HK-2 (cell line): ENCODE results near the gene NXPH4.
A peak's percentile ranks its signal among the peaks of the same experiment; 100 is the strongest.

Experiments
- DNase-seq: peaks from one replicate; pipeline ENCODE4 v3.0.0-alpha.2; 2018; ENCODE audit not compliant: unreplicated experiment

NXPH4 gene

DNA sequence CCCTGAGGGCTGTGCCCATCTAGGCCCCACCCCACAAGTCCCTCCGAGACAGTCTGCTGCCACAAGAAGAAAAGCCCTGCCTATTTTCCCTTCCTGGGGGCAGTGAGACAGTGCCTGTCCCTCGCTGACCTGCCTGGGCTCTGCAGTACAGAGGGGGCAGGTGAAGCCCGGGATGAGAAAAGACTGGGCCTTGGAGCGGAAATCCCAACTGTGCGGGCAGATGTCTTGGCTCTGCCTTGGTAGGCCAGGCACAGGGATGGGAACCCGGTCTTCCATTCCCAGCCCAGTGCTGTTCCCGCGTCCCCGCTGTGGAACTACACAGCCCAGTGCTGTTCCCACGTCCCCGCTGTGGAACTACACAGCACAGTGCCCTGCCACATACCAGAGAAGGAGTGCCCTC is 12.8 kb upstream of the NXPH4 start:
- no peak for DNase-seq

DNA sequence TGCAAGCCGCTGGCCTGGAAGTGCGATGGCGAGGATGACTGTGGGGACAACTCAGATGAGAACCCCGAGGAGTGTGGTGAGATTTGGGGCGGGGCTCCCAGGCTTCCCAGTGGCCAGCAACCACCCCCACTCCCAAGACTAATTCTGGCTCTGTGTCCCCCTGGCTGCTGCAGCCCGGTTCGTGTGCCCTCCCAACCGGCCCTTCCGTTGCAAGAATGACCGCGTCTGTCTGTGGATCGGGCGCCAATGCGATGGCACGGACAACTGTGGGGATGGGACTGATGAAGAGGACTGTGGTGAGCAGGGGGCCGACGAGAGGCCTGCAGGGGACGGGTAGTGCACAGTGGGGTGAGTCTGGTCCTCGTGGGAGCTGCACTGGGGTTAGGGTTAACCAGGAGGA is 12.1 kb upstream of the NXPH4 start:
- DNase-seq, result no peak

DNA sequence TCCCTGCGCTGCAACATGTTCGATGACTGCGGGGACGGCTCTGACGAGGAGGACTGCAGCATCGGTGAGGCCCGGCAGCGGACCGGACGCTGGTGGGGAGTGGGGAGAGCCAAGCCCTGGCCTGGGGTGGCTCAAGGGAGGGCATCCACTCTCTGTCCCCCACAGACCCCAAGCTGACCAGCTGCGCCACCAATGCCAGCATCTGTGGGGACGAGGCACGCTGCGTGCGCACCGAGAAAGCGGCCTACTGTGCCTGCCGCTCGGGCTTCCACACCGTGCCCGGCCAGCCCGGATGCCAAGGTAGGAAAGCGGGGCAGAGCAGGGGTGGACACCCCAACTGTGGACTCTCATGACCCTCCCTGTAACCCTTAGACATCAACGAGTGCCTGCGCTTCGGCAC is 11.4 kb upstream of the NXPH4 start:
- no peak for DNase-seq

DNA sequence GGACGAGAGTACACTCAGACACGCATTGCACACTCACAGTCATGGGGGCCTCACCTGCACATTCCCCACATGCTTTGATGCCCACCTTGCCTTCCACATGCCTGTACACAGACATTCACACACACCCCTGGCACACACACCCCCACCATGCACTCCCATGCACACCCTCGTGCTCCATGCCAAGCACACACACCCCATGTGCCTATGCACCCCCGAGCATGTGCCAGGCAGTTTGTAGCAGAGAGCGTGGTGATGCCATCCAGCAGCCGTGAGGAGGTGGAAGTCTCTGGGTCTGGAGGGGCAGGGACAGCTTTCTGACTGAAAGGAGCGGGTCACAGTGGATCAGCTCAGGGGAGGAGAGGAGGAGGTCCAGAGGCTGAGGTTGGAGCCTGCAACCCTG is 10.7 kb upstream of the NXPH4 start:
- DNase-seq, result no peak

DNA sequence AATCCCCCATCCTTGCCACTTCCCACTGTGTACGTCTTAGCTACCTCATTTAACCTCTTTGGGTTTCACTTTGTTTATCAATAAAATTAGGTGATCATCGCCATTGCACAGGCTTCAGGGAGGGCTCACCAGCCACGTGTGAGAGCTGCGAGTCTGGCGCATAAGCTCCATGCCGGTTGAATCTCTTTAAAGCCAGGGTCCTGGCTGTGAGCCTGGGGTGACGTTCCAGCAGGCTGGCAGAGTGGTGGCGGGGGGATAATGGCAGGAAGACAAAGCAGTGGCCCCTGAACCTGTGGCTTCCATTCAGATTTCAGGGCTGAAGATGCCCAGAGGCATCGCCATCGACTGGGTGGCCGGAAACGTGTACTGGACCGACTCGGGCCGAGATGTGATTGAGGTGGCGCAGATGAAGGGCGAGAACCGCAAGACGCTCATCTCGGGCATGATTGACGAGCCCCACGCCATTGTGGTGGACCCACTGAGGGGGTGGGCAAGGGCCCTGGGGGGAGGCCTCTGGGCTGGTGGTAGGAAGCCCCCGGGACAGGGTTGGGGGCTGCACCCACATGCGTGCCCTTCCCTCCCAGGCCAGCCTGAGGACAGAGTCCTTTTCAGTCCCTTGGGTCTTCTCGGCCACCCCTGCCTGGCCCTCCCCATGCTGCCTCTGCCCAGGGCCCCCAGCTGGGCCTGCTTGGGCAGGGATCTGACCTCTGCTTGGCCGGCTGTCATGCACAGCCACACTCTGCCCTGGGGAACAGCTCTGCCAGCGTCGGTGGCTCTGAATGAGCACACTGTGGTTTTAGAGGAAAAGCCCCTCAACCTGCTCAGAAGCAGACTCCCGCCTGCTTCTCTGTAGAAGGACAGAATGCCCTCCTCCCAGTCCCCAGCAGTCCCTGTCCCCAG is 8.6 kb upstream of the NXPH4 start:
- DNase-seq, result no peak

DNA sequence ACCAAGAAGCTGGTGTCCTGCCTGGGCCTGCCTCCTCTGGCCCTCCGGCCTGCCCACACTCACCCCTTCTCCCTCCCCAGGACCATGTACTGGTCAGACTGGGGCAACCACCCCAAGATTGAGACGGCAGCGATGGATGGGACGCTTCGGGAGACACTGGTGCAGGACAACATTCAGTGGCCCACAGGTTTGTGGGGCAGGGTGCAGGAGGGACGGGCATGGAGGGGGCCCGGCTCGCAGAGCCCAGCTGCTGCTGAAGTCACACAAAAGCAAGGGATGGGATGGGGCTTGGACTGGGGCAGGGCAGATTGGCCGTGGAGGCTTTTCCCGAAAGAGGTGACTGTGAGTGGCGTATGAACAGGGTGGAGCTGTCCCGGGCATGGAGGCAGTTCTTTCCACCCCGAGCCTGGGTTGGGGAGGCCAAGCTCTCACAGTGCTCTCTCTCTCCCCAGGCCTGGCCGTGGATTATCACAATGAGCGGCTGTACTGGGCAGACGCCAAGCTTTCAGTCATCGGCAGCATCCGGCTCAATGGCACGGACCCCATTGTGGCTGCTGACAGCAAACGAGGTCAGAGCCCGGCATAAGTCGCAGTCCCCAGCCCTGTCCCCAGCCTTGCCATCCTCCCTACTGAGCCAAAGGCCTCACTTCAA is 7.8 kb upstream of the NXPH4 start:
- no peak for DNase-seq

DNA sequence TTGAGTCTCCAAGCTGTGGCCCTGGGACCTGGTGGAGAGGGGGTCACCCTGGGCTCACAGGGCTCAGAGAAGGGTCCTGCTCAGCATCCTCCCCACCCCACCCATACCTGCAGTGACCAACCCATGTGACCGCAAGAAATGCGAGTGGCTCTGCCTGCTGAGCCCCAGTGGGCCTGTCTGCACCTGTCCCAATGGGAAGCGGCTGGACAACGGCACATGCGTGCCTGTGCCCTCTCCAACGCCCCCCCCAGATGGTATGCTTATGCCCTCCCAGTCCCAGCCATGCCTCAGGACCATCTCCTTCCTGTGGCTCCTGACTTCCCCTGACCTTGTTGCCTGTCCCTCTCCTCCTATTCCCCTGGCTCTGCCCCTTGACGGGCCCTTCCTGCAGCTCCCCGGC is 6.7 kb upstream of the NXPH4 start:
- no peak for DNase-seq

DNA sequence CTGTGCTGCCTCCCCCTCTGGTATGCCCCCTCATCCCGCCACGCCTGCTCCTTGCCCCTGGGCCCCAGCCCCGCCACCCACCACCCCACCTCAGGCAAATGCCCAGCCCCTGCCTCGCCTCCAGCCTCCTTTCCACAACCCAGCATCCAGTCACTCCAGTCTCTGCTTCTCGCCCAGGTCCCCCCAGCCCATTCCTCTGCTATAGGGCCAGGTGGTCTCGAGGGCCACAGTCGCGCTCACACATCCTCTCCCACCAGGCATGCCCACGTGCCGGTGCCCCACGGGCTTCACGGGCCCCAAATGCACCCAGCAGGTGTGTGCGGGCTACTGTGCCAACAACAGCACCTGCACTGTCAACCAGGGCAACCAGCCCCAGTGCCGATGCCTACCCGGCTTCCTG is 6.1 kb upstream of the NXPH4 start:
- DNase-seq, result no peak

DNA sequence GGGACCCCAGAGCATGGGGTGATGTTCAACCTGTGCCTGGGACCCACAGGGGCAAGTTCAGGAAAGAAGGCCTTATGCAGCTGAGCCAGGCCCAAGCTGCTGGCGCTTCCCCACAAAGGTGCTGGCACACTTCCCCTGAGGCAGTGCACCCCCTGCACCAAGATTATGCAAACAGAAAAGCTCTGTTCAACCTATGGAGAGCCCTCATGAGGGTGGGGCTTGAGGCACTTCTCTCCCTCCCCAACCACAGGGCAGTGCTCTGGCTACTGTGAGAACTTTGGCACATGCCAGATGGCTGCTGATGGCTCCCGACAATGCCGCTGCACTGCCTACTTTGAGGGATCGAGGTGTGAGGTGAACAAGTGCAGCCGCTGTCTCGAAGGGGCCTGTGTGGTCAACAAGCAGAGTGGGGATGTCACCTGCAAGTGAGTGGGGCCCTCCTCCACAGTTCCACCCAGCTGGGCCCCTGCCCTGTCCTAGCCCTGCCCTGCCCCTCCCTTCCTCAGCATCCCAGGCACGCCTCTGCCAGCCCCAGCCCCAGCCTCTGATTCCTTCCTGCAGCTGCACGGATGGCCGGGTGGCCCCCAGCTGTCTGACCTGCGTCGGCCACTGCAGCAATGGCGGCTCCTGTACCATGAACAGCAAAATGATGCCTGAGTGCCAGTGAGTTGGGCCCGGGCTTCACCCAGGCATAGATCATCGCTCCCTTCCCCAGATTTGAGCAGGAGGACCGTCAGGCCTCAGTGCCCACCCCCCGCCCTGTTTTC is 5.5 kb upstream of the NXPH4 start:
- DNase-seq, result no peak

DNA sequence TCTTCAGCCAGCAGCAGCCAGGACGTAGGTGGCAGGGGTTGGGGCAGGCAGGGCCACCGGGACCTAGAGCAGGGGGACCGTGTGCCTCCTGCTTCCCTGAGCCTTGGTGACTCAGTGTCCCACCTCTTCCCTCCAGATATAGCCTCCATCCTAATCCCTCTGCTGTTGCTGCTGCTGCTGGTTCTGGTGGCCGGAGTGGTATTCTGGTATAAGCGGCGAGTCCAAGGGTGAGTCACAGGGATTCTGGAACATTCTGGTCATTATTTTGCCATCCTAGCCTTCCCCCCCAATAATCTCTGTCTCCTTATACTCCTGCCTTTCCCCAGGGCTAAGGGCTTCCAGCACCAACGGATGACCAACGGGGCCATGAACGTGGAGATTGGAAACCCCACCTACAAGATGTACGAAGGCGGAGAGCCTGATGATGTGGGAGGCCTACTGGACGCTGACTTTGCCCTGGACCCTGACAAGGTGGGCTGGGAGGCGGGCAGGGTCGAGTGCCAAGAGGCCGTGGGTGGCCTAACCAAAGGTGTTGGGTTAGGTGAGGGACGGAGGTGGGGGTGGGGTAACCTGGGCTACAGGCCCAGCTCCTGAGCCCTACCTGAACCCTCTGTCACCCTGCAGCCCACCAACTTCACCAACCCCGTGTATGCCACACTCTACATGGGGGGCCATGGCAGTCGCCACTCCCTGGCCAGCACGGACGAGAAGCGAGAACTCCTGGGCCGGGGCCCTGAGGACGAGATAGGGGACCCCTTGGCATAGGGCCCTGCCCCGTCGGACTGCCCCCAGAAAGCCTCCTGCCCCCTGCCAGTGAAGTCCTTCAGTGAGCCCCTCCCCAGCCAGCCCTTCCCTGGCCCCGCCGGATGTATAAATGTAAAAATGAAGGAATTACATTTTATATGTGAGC is 4.5 kb upstream of the NXPH4 start:
- DNase-seq, result no peak

DNA sequence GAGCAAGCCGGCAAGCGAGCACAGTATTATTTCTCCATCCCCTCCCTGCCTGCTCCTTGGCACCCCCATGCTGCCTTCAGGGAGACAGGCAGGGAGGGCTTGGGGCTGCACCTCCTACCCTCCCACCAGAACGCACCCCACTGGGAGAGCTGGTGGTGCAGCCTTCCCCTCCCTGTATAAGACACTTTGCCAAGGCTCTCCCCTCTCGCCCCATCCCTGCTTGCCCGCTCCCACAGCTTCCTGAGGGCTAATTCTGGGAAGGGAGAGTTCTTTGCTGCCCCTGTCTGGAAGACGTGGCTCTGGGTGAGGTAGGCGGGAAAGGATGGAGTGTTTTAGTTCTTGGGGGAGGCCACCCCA is 3.9 kb upstream of the NXPH4 start:
- no peak for DNase-seq

DNA sequence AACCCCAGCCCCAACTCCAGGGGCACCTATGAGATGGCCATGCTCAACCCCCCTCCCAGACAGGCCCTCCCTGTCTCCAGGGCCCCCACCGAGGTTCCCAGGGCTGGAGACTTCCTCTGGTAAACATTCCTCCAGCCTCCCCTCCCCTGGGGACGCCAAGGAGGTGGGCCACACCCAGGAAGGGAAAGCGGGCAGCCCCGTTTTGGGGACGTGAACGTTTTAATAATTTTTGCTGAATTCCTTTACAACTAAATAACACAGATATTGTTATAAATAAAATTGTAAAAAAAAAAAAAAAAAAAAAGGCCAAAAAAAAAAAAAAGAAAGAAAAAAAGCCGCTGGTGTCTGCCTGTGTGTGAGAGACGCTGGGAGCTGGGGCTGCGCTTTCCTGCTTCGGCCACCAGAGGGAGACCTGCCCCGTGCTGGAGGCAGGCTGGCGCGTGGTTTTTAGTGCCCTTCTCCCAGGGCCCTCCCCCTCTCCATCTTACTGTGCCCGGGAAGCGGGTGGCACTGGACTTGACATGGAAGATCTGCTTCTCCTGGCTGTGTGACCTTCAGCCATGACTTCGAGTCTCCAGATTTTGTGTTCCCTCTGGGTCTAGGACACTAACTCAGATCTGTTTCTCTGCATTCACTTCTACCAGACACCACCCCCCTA is 3.4 kb upstream of the NXPH4 start:
- DNase-seq, result peak; percentile 91

DNA sequence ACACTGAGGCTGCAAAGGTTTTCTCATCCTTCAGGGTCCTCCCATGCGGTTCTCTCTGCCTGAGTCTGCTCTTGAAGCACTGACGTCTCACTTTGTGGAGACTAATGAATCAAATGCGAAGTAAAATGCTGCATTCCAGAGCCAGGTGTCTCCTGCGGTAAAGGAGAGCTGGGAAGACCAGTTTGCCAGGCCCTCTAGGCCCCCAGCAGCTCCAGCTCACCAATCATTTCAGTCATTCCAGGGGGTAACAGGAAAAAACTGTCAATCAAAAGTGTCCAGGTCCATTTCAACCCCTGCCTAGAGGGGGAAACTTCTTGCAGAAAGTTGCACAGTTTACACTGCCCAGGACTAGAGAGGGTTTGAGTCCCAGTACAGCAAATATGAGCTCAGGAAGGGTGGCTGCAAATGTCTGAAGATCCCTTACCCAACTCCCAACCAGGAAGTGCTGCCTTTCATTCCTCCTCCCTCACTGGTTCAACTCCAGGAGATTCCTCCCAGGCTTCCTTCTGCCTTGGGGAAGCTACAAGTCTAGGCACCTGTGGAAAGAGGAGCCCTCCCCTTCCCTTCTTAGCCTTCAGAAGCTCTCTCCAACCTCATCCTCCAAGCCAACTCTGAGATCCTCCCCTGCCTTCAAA is 2.7 kb upstream of the NXPH4 start:
- DNase-seq, result no peak

DNA sequence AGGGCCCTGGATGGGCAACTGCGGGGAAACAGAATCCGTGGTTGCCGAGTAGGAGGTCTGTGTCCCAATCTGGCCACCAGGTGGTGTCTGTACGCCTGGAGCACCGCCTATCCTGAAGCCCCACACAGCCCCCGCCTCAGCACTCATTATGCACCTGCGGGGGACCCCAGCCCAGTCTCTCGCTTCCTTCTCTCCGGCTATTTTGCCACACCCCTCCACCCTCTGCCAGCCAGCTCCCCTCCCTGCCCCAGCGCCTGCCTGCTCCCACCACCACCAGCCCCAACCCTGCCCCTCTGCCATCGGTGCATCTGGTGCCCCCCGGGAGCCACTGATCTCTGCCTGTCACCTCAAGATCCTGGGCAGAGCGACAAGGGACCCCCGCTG is 2.2 kb upstream of the NXPH4 start:
- peak; percentile 73 for DNase-seq

DNA sequence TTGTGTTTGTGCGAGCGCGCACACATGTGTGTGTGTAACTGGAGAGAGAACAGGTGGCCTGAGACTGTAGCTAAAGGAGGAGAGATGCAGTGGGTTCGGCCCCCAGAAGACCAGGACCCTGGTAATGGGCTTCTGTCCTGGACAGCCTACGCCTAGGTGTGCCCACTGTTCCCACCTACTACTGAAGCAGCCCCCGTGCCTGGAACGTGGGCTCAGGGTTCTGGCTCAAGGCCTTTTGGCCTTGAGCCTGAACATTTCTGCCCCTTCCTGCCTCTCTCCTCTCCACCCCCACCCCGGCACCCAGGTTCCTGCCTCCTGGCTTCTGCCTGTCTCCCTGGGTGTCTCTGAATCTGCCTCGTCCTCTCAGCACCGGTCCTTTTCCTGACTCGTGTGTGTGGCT is 1.5 kb upstream of the NXPH4 start:
- no peak for DNase-seq

DNA sequence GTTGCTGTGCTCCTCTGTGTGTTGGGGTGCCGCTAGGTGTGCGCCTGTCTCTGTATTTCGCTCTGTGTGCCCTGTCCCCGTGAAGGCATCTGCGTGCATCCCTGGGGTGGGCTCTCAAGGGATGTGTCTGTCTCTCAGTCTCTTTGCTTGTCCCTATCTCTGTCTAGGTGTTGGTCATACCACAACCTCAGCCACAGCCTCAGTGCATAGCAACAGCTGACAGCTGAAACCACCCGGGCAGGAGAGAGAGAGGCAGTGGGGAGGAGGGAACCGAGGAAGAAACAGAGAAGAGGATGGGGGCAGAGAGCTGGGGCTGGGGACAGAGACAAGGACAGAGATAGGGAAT is 953 bp upstream of the NXPH4 start:
- DNase-seq, result no peak

DNA sequence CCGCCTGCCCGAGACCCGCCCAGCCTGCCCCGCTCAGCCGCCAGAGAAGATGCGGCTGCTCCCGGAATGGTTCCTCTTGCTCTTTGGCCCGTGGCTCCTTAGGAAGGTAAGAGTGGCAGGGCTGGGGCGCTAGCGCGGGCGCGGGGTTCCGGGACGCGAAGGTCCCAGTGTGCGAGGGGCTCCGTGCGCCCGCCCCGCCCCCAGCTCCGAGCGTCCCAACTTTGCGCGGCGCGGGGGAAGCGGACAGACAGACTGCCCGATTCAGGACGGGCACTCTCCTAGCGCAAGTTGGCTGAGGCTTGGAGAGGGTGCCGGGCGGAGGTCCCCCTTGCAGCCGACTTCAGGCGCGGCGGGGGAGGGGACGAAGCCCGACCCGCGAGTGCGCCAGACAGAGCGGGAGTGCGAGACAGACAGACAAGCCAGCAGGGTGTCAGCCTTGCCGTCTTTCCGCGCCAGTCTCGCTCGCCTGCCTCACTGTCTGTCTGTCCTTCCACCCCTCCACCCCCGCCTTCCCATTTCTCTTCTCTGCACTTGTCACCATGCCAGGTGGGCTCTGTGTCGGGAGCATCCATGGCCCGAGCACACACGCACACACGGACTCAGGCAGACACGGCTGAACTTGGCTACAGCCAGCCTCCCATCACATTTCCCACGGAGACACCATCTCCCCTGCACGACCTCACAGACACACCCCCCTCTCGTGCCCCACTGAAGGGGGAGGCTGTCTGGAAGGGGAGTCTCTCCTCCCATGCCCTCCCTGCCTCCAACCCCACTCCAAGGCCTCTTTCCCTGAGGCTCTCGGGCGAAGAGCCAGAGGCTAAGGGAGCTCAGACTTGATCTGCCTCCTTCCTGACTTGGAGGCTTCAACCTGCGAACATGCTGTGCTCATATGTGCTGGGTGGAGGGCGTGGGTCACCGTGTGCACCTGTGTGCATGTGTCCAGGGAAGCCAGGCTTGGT is 606 bp downstream of the NXPH4 start:
- DNase-seq, result no peak

DNA sequence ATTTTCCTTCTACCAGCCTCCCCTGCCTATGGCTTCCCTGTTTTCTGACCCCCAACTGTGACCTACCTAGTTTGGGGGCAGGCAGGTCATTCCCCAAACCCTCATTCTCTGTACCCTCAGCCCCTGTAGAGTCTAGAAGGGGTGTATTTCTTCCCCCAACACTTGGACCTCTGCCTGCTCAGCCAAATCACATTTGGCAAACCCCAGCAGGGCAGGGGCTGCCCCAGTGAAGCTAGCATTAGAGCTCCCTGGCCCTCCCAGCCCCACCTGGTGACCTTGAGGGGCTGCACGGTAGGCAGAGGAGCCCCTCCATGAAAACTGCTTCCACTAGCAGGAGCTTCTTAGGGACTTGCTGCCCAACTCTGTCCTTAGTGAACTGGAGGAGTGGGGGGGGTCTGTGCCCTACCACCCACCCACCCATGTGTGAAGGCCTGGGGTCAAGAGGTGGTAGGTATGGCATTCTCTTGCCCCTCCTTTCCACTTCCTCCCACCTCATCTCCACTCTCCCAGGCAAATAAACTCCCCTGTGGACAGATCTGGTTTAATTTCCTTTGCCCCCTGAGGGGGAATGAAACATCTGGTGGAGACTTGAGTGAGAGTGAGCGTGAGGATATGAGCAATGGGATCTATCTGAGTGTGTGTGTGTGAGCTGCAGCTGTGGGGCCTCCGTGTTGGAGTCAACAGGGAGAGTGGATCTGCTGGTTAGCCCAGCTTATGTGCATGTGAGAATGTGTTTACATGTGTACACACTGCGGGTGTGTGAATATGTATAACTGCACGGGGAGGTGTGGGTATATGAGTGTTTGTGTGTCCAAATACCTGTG is 1.6 kb downstream of the NXPH4 start:
- no peak for DNase-seq
